GM19395 (cell line): ENCODE data around the gene PITX1.

Experiments
- ATAC-seq: cut with Tn5 transposase; IDR thresholded peaks from one replicate; pipeline ENCODE4 v1.9.1; 2021; ENCODE audit warnings: mild to moderate bottlenecking, moderate library complexity; ENCODE audit not compliant: unreplicated experiment

The PITX1 gene

DNA sequence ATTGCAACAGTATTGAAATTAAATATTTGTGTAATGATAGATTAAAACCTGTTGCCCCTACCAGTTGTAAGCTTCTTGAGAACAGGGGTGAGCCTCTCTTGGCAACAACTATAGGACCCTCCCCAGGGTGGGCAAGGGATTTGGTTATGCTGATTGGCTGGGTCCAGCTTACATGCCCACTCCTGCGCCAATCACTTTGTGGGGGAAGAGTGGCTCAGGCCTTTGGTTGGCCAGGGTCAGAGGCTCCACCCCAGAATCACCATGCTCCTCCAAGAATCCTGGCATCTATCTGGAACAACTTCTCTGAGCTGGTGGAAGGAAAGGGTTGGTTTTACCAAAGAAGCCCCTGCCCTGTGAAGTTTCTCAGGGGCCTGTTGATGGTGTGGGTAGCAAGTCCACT lies 8.6 kb upstream of the PITX1 start:
- no peak for ATAC-seq

DNA sequence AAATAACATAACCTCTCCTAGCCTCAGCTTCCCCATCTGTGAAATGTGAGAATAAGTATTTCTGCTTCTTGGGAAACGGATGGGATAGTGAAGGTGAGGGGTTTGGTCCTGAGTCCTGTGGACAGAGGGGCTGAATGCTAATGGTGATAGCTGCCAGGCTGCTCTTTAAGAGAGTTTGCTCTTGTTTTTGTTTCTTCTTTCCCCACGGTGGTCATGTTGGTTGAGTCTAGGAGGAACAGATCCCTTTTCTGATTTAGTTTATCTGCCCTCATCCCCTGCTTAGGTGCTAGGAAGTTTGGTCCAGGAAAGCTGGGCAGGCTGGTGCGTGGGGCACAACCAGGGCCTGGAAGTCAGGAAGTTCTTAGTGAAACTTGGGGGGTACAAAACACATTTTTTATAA lies 7.7 kb upstream of the PITX1 start:
- ATAC-seq: no peak

DNA sequence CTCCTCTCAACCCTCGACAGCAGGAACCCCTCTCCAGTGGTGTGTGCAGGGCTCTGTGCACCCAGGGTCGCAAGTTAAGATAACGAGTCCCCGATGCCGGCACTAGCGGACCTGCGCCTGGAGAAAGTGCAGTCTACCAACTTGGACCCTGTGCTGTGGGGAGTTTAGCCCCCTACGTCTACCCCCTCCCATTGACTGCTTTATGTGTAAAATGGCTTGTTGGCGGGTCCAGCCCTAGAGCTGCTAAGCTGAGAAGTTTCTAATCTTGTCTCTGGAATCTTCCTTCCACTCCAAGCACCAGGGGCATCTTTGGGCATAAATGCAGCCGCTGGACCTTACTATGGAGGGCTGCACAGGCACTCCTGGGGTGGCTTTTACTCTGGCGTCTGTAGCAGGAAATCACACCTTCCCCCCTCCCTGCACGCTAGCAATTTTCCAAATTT lies 7.1 kb upstream of the PITX1 start:
- no peak for ATAC-seq

DNA sequence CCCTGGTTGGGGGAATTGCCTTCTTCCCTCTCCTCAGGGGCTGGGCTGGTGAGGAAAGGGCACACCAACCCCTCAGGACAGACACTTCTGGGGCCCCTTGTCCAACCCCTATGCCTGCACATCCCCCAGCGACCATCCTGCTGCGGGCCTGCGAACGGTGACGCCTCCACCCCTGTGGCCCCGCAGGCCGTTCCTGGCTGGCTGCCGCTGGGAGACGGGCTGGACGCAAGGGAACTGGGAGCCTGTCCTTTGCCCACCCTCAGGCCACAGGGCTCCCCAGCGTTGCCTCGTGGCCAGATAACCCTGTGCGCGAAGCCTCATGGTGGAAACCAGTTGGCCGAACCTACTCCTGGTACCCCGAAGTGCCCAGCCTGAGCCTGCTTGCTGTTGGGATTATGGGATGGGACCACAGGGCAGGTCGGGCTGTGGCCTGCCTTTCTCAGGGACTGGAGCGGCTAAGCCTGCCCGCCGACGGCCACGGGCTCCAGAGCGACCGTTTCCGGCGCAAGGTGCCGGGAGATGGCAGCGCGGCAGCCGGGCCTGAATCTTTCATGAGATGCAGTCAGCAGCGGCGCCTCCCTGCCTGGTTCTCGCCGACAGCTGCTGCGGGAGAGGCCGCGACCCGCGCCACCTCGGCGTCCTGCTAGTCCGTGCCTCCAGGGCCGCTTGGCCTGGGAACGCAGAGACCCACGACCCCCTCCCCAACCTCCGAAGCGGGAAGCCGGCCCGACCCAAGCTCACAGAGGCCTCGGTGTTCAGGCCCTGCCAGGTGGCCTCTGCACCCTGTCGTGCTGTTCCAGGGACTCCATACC lies 6.5 kb upstream of the PITX1 start:
- no peak for ATAC-seq

DNA sequence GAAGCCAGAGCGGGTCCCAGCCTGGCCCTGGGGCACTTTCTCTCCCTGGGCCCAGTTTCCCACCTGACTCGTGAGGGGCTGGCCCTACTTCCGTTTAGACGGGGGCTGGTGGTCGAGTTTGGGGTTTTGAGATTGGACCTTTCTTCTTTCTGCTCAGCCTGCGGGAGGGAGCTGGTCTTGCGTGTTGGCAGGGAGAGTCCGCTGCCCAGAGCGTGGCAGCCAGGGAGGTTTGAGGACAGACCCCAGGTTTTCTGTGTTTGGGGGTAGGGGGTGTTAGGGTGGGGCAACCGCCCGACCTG lies 6.0 kb upstream of the PITX1 start:
- ATAC-seq: no peak

DNA sequence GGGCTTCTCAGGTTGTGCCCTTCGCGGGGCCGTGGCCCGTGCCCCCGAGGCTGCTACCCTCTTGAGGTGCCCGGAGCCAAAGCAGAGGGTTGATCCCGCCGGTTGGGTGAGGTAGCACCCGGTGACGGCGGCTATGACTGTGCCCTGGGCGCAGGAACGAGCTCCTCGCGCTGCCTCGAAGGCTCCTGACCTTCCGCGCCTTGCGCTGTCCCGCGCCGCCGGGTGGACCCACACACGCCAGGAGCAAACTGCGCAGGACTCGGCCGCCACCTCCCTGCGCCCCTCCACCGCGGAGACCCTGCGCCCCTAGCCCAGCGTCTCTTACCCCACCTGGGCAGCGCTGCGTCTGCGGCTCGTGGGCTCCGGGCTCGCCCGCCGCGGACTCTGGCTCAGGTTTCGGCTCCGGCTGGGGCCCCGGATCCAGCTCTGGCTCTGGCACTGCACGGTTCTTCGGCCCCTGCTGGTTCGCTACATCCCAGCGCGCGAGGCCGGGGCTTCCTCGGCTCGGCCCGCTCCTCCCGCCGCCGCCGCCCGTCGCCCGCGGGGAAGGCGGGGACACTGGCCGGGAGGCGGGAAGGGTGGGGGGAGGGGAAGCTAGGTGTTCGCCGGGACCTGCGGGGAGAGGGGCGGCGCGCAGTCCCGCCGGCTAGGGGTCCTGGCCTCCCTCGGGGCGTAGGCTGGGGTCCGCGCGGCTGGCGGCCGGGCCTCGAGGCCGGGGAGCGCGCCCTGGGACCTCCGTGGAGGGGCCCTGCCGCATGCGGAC lies 5.4 kb upstream of the PITX1 start:
- no peak for ATAC-seq

DNA sequence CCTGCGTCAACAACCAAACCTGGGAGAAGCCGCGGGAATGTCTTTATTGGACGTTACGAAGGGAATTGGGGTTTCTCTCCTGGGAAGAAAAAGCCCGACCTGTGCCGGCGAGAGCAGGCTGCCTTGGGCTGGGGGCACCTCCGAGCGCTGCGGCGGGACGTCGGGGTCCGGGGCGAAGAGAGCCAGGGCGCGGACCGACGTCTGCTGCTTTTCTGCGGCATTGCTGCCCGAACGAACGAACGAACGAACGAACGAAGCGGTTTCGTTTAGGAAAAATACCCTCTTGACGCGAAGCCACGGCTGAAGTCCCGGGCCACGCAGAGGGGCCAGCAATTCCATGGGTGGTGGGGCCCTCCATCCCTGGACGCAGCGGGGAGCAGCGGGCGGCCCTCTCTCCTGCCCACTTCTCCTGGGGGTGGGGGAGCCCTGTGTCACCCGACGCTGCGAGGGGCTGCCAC lies 4.8 kb upstream of the PITX1 start:
- no peak for ATAC-seq

DNA sequence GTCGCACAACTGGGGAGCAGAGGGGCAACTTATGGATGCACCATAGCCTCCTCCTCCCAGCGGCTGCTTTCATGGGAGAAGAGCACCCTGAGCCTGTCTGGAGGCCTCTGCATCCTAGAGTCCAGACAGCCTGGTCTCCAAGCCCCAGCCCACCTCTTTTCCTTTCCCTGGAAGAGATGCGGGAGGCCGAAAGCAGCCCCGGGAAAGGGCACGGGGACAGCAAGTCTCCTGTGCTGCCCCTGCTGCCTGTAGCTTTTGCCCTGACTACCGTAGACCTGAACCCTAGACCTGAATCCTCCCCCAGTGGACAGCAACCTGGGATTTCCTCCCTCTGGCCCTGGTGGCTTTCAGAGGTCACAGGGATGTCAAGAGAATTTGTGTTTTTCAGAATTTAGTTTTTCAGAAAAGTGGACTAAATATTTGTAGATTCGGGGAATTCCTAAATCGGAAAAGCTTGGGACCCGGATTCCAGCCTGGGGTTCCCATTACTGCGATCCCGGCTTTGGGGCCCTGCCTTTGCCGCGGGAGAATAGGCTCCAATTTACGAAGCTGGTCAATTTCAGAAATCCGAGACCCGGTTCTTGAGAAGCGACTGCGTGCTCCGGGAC lies 4.3 kb upstream of the PITX1 start:
- no peak for ATAC-seq

DNA sequence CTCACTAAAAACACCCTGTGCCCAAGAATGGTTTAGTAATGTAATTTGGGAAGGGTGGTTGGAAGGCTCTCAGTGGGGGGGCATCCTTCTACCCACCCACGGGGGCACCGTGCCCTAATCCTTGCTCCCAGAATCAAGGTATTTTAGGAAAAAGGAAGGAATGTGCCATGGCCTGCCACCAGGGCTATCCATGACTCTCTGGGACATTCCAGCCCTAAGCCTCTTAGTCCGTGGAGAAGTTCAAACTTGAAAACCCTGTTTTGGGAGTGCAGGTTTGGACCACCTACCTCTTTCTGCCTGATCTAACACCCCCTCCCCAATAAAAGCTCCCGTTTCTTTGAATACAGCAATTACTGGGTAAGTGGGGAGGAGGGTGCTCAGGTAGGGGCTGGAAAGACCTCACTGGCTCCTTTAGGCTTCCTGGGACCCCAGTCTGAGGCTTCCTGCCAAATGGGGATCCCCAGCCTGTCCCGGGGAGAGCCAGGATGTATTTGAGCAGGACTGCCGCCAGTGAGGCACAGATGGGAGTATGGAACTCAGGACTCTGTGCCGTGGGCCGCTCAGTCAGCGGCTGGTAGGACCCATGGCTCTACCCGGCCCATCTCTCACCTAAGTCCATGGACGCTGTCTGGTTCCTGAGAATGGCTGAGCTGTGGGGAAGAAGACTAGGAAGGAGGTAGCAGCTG lies 3.6 kb upstream of the PITX1 start:
- ATAC-seq: no peak

DNA sequence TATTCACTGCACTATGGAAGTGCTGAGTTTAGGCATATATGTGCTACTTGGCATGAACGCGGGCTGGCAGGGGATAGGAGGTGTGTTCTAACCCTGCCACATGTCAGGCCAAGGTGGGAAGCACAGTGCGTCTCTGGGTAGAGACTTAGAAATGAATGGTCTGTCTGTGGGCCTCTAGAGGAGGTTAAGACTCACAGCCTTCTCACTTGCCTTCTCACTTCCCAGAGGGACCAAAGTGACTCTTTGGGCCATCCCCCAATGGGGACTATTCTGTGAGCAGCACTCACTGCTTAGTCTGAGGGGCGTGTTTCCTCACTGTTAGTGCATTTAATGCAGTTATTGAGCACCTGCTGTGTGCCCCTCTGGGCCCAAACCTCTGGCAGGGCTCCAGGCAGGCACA lies 2.4 kb upstream of the PITX1 start:
- no peak for ATAC-seq

DNA sequence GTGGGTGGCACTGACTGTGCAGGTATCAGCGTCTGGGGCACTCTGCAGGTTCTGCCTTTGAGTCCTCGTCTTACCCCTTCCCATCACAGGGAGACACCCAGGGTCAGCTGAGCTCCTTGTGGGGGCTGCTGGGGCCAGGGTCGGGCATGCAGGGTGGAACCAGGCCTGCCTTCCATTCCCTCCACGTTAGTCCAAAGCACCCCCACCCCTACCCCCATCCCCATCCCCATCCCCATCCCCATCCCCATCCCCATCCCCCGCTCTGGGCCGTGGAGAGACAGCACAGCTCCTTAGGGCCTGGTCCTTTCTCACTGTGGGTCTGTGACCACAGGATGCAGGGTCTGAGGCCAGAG lies 1.6 kb upstream of the PITX1 start:
- ATAC-seq: no peak

DNA sequence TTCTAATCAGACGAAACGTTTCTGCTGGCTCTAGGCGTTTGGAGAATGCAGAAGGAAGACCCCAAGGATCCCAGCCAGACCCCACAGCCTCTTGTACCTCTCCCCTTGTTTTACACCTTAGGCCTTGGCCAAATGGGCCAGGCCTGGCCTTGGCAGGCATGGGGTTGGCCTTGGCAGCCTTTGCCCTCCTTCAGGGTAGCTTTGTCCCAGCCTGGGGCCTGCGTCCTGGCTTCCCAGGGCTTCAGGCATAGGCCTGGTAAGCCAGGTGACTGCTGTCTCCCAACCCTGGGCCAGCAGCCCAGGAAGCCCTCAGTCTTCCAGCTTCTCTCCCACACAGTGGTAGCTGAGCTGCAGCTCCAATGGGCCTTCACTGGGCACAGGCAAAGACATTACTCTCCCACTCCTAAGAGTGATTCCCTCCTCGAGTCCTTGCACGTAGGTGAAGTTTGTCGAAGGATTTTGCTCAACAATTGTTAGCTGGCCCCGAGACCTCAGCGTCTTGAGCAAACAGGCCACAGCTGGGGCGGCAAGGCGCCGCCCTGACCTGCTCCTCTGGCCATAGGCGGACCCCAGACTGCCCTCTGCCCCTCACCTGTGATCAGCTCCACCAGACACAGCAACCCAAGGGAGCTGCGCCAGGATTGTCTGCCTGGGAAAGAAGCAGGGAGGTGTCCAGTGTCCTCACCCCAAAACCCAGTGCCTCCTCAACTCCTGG lies 1.1 kb upstream of the PITX1 start:
- no peak for ATAC-seq

DNA sequence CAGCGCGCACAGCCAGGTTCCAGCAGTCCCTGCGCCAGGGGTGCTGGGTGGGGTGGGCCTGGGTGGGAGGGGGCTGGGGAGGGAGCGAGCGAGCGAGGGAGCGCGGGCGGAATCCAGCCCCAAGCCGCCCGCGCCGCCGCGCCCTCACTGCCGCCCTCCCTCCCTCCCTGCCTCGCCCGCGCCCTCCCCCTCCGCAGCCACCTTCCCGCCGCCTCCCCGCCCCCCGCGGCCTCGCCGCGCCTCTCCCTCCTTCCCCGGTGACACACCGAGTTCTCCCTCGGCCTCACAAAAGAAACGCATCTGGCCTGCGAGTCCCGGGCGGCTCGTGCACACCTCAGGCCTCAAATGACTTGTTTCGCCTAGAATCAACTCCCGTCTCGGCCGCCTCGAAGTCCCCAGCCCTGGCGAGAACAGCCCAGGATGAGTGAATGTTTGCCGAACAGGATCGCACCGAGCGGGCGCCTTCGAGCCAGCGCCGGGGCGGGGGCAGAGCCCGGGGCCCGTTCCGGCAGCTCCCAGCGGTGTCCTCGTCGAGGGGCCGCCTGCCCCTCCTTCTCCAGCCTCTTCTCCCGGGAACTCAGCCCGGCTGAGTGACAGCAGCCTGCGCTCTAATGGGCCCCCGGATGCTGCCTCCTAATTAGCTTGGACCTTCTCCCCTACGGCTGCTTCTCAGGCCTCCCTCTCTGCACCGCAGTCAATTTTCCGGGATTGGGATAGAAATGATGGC lies 371 bp upstream of the PITX1 start:
- no peak for ATAC-seq

DNA sequence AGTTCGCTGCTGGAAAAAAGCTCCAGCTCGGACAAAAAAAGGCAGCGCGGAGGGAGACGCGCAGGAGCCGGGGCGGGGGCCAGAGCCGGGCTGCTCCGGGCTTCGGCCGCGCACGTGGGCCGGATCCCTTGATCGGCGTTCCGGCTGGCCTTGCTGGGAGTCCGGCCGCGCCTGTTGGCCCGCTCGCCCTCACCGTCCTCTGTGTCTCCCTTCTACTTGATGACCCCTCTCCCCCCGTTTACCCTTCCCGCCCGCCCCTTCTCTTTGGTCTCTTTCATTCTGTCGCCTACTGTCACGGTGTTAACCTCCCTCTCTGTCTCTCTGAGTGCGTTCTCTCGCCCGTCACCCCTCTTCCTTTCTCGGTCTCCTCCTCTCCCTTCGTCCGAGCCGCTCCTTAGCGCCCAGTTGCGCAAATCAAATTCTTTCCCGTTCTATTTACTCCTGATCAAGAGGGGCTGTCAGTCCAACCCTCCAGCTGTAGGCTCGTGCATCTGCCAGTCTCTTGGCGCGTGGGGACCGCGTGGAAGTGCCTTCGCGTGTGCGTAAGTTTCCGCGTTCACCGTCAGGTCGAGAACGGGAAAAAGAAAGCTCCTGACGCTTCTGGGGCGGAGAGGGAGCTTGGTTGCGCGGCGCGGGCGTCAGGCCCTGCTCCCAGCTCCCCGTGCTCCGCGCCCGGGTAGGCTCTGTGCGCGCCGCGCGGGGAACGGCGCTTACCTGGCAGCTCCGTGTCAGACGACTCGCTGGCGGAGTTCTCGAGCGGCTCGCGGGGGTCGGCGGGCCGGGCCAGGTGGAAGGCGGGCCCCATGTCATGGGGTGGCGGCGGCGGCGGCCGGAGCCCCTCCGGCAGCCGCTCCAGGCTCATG lies 798 bp downstream of the PITX1 start:
- ATAC-seq: no peak

DNA sequence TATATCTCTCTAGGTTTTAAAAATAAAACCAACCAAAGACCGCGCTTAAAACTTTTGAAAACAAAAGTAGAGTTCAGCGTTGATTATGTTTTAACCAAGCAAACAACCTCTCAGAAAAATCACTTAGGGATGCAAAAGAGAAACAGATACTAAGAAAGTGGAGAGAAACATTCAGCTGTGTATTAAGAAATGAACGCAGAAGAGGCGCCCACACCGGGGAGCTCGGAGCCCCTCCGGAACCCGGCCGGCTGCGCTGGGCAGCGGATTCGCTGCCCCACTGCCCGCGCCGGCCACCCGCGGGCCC lies 1.4 kb downstream of the PITX1 start:
- no peak for ATAC-seq

DNA sequence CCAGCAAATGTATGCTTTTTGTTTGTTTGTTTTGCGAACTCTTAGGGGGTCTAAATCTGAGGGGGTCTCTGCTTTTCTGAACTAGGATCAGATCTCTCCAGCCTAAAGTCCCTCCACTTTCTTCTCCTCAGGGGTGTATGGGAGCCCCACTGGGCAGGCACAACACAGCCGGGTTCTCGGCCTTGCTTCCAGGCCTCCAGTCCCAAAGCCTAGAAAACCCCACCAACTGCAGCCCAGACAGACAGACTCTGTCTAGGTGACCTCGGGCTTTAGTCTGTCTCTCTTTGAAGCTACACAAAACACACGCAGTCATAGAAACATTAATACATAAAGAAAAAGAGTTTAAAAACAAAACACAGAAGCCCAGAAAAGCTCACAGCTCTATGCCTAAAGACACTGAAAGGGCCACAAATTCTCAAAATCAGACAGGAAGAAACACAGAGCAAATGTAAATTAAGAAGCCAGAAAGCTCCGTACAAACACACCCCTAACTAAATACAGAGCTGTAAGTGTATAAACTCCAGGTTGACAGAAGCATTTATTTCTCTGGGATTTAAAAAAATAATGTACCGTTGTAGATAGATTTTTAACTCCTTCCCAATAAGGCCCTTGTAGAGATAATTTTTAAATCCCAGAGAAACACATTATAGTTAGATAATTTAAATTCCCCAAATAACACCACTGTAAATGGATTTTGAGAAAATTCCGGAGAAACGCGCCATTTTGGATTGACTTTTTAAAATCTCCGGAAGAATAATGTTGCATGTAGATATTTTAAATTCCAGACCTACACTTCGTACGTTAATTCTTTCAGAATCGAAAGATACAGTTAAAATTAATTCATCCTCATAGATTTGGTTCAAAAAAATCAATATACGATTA lies 2.0 kb downstream of the PITX1 start:
- ATAC-seq: no peak

DNA sequence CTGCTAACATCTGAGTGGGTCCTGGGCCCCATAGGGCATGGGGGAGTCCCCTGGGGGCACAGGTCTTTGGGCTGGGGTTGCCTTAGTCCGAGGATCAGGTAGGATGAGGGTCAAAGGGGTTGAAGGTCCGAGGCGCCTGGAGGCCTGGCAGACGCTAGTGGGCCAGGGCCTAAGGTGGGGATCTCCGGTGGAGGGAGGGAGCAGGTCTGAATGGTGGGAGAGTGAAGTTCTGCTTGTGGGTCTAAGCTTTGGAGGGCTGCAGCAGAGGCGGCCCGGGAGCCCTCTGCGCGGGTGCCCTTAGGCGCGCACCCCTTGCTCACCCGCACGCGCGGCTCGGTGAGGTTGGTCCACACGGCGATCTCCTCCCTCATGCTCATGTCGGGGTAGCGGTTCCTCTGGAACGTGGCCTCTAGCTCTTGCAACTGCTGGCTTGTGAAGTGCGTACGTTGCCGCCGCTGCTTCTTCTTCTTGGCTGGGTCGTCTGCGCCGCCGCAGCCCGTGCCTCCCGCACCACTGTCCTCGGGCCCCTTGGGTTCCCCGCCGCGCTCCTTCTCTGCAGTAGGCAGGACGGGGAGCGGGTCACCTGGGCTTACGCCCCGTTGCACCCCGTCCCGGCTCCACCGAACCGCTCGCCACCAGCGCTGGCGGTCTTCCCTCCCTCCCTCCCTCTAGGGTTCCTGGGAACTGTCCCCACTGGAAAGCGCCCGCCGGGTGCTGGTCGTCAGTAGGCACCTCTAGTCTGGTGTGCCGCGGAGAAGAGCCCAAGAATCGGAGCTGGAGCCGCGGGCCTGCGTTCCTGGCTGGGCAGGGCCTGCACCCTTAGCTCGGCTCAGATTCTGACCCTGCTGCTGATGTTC lies 2.8 kb downstream of the PITX1 start:
- no peak for ATAC-seq
